Stomach (tissue), 9 donors: ENCODE measurements around the gene ZNF785. TPM values are rescaled to one million over a fixed set of nuclear protein-coding genes. Genes with fewer than 3 reads are reported as not detected.

Source experiments
- DNase-seq, 2 donors: peaks; one replicate each; pipeline versions ENCODE4 v3.0.0 to v3.0.0-alpha.2; 2013 to 2019
- H3K27ac ChIP-seq, 5 donors: fragments of 200-600 bp in 4 of 5; sonication (generic) in 4 of 5; one replicate each; pipeline ENCODE4 v1.5.1; 2013 to 2019; ENCODE audit warnings: mild to moderate bottlenecking in 1 of 5, moderate library complexity in 1 of 5
- H3K27me3 ChIP-seq, 3 donors: fragments of 200-600 bp; sonication (generic); one replicate each; pipeline ENCODE4 v1.5.1; 2017 to 2019; ENCODE audit warnings: mixed run types in 1 of 3
- H3K36me3 ChIP-seq, 4 donors: fragments of 200-600 bp; sonication (generic); 1 replicate in 3 of 4; 2 replicates in 1 of 4; pipeline ENCODE4 v1.5.1; 2016 to 2019
- H3K4me1 ChIP-seq, 4 donors: fragments of 200-600 bp; sonication (generic); one replicate each; pipeline ENCODE4 v1.5.1; 2016 to 2019
- H3K4me3 ChIP-seq, 4 donors: fragments of 200-600 bp; sonication (generic) in 3 of 4; one replicate each; pipeline ENCODE4 v1.5.1; 2016 to 2019; ENCODE audit warnings: mild to moderate bottlenecking in 1 of 4
- H3K9me3 ChIP-seq, 4 donors: fragments of 200-600 bp; sonication (generic); one replicate each; pipeline ENCODE4 v1.5.1; 2016 to 2019
- CTCF ChIP-seq, 7 experiments: fragments of 450-650 bp in 4 of 7; fragments of 200-600 bp in 3 of 7; sonication (generic) in 3 of 7; IDR thresholded peaks; one replicate each; pipeline ENCODE4 v1.5.1; 2016 to 2019; ENCODE audit warnings: antibody characterized with exemption in 7 of 7, control low read depth in 2 of 7, mild to moderate bottlenecking in 1 of 7
- EP300 ChIP-seq: sonication (generic); formaldehyde crosslinking; IDR thresholded peaks from one replicate; pipeline ENCODE4 v1.6.1; 2017; ENCODE audit warnings: antibody characterized with exemption
- POLR2A ChIP-seq, 4 donors: fragments of 450-650 bp; IDR thresholded peaks; one replicate each; pipeline ENCODE4 v1.6.1; 2016; ENCODE audit warnings: antibody characterized with exemption in 4 of 4, control low read depth in 2 of 4, mild to moderate bottlenecking in 1 of 4, moderate library complexity in 1 of 4
- POLR2AphosphoS5 ChIP-seq, 3 donors: sonication (generic); formaldehyde crosslinking; IDR thresholded peaks; one replicate each; pipeline ENCODE4 v1.6.1; 2016; ENCODE audit warnings: antibody characterized with exemption in 3 of 3
- WGBS, 5 donors: extraction: QIAGEN DNeasy Blood & Tissue Kit in 3 of 5; methylation state at CpG; one replicate each; pipeline versions ENCODE4 v1.1.5 to v1.1.7; 2013 to 2018; 5-methylcytosine and 5-hydroxymethylcytosine counted together
- intact Hi-C: fragments of 100-400 bp; cut with DNase I; formaldehyde crosslinking; loops from one replicate; pipeline ENCODE4 v1.15.1; 2023; ENCODE audit warnings: low total_unique reads
- polyA plus RNA-seq, 3 donors: library from polyadenylated mRNA; stranded (reverse); fragments of 200-250 nt; gene quantifications; one replicate each; pipeline ENCODE4 v1.2.3, GENCODE V29; 2013
- total RNA-seq, 5 donors: library from RNA; depleted of rRNA; stranded (reverse); fragments of >200 nt; gene quantifications; one replicate each; pipeline versions ENCODE4 v1.1.0 to v1.2.3, GENCODE V29; 2014 to 2016
- donor health status: healthy with polysubstance abuse.
- donor health status: Bipolar disorder and iron deficiency.
- donor health status: healthy.

Gene ZNF785
- total and polyA plus RNA-seq, 8 donors = 3.8 to 49.0 (median 8.4) TPM

GRCh38 chr16:30567160-30567990 lies 18.1 kb downstream of the ZNF785 start:
- WGBS, 5 donors = 67 to 78% (median 72%) methylated on average over 14 of the region's 14 CpGs
- peak overlapping the region in 2 of 5 donors; percentile 37 to 63 for H3K27ac ChIP-seq
- no peak for DNase-seq
- no peak for TF ChIP-seq CTCF (IDR thresholded peaks at IDR 0.05)
- TF ChIP-seq EP300 = no peak
- TF ChIP-seq POLR2A (IDR thresholded peaks at IDR 0.05) = no peak
- no peak for TF ChIP-seq POLR2AphosphoS5 (IDR thresholded peaks at IDR 0.05)
- H3K36me3 ChIP-seq = peaks cover 0 to 5% (median 2%) of the 10 kb centered on the region in 4 donors
- intact Hi-C loops = loop anchor here (10.0 kb wide), 1 partner anchor 87 kb away; the partner anchor contains the start of genes FBRS and PRR14
- H3K4me1 ChIP-seq = peaks cover 15 to 38% (median 20%) of the 10 kb centered on the region in 4 donors
- H3K9me3 ChIP-seq = no peaks in the 10 kb centered on the region
- H3K27me3 ChIP-seq = no peaks in the 10 kb centered on the region
- H3K4me3 ChIP-seq = no peak overlapping the region

- Histone ChIP-seq H3K9me3 (no peaks in the 10 kb centered on the region), H3K27ac (no peak overlapping the region), H3K36me3 (peaks cover 0 to 5% (median 2%) of the 10 kb centered on the region in 4 donors), H3K4me3 (no peak overlapping the region), H3K27me3 (no peaks in the 10 kb centered on the region), H3K4me1 (peaks cover 12 to 38% (median 19%) of the 10 kb centered on the region in 4 donors)
- TF ChIP-seq POLR2A (IDR thresholded peaks at IDR 0.05) (no peak), CTCF (IDR thresholded peaks at IDR 0.05) (no peak), POLR2AphosphoS5 (IDR thresholded peaks at IDR 0.05) (no peak), EP300 (no peak)
- WGBS, 5 donors = 85 to 92% (median 91%) methylated on average over 4 of the region's 4 CpGs
- no peak for DNase-seq
- intact Hi-C loops = loop anchor here (10.0 kb wide), 1 partner anchor 88 kb away; the partner anchor contains the start of genes FBRS and PRR14
These were observed 19.0 kb downstream of the ZNF785 start for GRCh38 chr16:30566531-30566930.

GRCh38 chr16:30565984-30566383 lies 19.5 kb downstream of the ZNF785 start:
- H3K27me3 ChIP-seq = no peaks in the 10 kb centered on the region
- no peak for DNase-seq
- peaks cover 14 to 42% (median 22%) of the 10 kb centered on the region in 4 donors for H3K4me1 ChIP-seq
- no peaks in the 10 kb centered on the region for H3K9me3 ChIP-seq
- no peak overlapping the region for H3K27ac ChIP-seq
- peaks cover 0 to 5% (median 2%) of the 10 kb centered on the region in 4 donors for H3K36me3 ChIP-seq
- no peak overlapping the region for H3K4me3 ChIP-seq
- TF ChIP-seq POLR2A (IDR thresholded peaks at IDR 0.05) (no peak), CTCF (IDR thresholded peaks at IDR 0.05) (no peak), POLR2AphosphoS5 (IDR thresholded peaks at IDR 0.05) (no peak), EP300 (no peak)
- 55 to 64% (median 58%) methylated on average over 8 of the region's 8 CpGs for WGBS, 5 donors
- intact Hi-C loops = loop anchor here (10.0 kb wide), 1 partner anchor 89 kb away; the partner anchor contains the start of genes FBRS and PRR14

- no peaks in the 10 kb centered on the region for H3K9me3 ChIP-seq
- H3K4me1 ChIP-seq = peaks cover 14 to 42% (median 20%) of the 10 kb centered on the region in 4 donors
- no peak for TF ChIP-seq EP300
- no peak for TF ChIP-seq POLR2A (IDR thresholded peaks at IDR 0.05)
- no peak for TF ChIP-seq CTCF (IDR thresholded peaks at IDR 0.05)
- no peak for TF ChIP-seq POLR2AphosphoS5 (IDR thresholded peaks at IDR 0.05)
- H3K36me3 ChIP-seq = peaks cover 0 to 5% (median 2%) of the 10 kb centered on the region in 4 donors
- H3K27me3 ChIP-seq = no peaks in the 10 kb centered on the region
- DNase-seq = no peak
- intact Hi-C loops = loop anchor here (10.0 kb wide), 1 partner anchor 89 kb away; the partner anchor contains the start of genes FBRS and PRR14
- no peak overlapping the region for H3K27ac ChIP-seq
- 63 to 73% (median 67%) methylated on average over 7 of the region's 7 CpGs for WGBS, 5 donors
- no peak overlapping the region for H3K4me3 ChIP-seq
These were observed 20.0 kb downstream of the ZNF785 start for GRCh38 chr16:30565526-30565925.
